GM23248 (cell line): ENCODE results near the gene TRIM9. TPM values are rescaled to one million over a fixed set of nuclear protein-coding genes. Genes with fewer than 3 reads are reported as not detected.

Experiments
- DNase-seq: peaks from one replicate; pipeline ENCODE4 v3.0.0-alpha.2; 2015
- H2AFZ ChIP-seq: fragments of 200-600 bp; sonication (generic); 2 replicates; pipeline ENCODE4 v1.6.1; 2016; ENCODE audit warnings: antibody characterized with exemption
- H3F3A ChIP-seq: fragments of 200-600 bp; sonication (generic); 2 replicates; pipeline ENCODE4 v1.6.1; 2016; ENCODE audit warnings: mild to moderate bottlenecking, antibody characterized with exemption, mixed run types; ENCODE audit not compliant: insufficient read depth
- H3K27ac ChIP-seq: fragments of 200-600 bp; sonication (generic); 2 replicates; pipeline ENCODE4 v1.5.1; 2016; ENCODE audit warnings: mild to moderate bottlenecking
- H3K27me3 ChIP-seq: fragments of 200-600 bp; sonication (generic); replicated peaks from 2 replicates; pipeline ENCODE4 v1.6.1; 2016; ENCODE audit warnings: mild to moderate bottlenecking; ENCODE audit not compliant: insufficient read depth
- H3K36me3 ChIP-seq: fragments of 200-600 bp; sonication (generic); 2 replicates; pipeline ENCODE4 v1.6.1; 2016; ENCODE audit warnings: low read depth, mild to moderate bottlenecking
- H3K4me1 ChIP-seq: fragments of 200-600 bp; sonication (generic); 2 replicates; pipeline ENCODE4 v1.6.1; 2016; ENCODE audit warnings: mild to moderate bottlenecking; ENCODE audit not compliant: insufficient read depth
- H3K4me2 ChIP-seq: fragments of 200-600 bp; sonication (generic); one replicate; pipeline ENCODE4 v1.6.1; 2016; ENCODE audit warnings: mild to moderate bottlenecking; ENCODE audit not compliant: unreplicated experiment
- H3K4me3 ChIP-seq: fragments of 200-600 bp; sonication (generic); 2 replicates; pipeline ENCODE4 v1.5.1; 2016; ENCODE audit warnings: mild to moderate bottlenecking
- H3K79me2 ChIP-seq: fragments of 200-600 bp; sonication (generic); 2 replicates; pipeline ENCODE4 v1.6.1; 2016; ENCODE audit warnings: mild to moderate bottlenecking; ENCODE audit not compliant: insufficient read depth
- H3K9ac ChIP-seq: fragments of 200-600 bp; sonication (generic); 2 replicates; pipeline ENCODE4 v1.6.1; 2016; ENCODE audit warnings: mild to moderate bottlenecking
- H3K9me2 ChIP-seq: fragments of 200-600 bp; sonication (generic); 2 replicates; pipeline ENCODE4 v1.6.1; 2016; ENCODE audit warnings: mixed run types, mild to moderate bottlenecking, moderate library complexity; ENCODE audit not compliant: insufficient read depth
- H3K9me3 ChIP-seq: fragments of 200-600 bp; sonication (generic); one replicate; pipeline ENCODE4 v1.6.1; 2017; ENCODE audit warnings: low read depth
- H4K20me1 ChIP-seq: fragments of 200-600 bp; sonication (generic); 2 replicates; pipeline ENCODE4 v1.6.0; 2016; ENCODE audit not compliant: insufficient read depth
- EZH2 ChIP-seq: fragments of 200-600 bp; sonication (generic); IDR thresholded peaks from 2 replicates; pipeline ENCODE4 v1.6.1; 2018; ENCODE audit warnings: antibody characterized with exemption, mild to moderate bottlenecking; ENCODE audit not compliant: insufficient read depth, poor library complexity, severe bottlenecking
- EZH2phosphoT487 ChIP-seq: fragments of 200-600 bp; sonication (generic); IDR thresholded peaks from 2 replicates; pipeline ENCODE4 v1.6.1; 2018; ENCODE audit warnings: antibody characterized with exemption, moderate library complexity, mild to moderate bottlenecking, low read depth; ENCODE audit not compliant: insufficient read depth
- WGBS, 2 experiments: methylation state at CpG; one replicate each; pipeline ENCODE4 v1.1.6; 2015 to 2017; ENCODE audit warnings: low lambda C conversion rate in 2 of 2, low coverage in 1 of 2; ENCODE audit errors: missing lambda C conversion rate in 2 of 2; 5-methylcytosine and 5-hydroxymethylcytosine counted together
- in situ Hi-C: fragments of 300-500 bp; cut with MboI; formaldehyde crosslinking; loops from 2 replicates; pipeline ENCODE4 v1.15.0; 2020
- polyA plus RNA-seq: library from polyadenylated mRNA; unstranded; fragments of >200 nt; fragmentation: Nextera tagmentation; extraction: Ambion mirVana; gene quantifications from 2 replicates; pipeline ENCODE4 v1.2.1, GENCODE V29; 2016
- total RNA-seq: library from RNA; depleted of rRNA; stranded (reverse); fragments of >200 nt; shearing (Covaris generic); gene quantifications from 2 replicates; pipeline ENCODE4 v1.2.3, GENCODE V29; 2014

TRIM9 gene
- total and polyA plus RNA-seq, 2 experiments from 2014 or later: 0.25 to 0.32 TPM

DNA sequence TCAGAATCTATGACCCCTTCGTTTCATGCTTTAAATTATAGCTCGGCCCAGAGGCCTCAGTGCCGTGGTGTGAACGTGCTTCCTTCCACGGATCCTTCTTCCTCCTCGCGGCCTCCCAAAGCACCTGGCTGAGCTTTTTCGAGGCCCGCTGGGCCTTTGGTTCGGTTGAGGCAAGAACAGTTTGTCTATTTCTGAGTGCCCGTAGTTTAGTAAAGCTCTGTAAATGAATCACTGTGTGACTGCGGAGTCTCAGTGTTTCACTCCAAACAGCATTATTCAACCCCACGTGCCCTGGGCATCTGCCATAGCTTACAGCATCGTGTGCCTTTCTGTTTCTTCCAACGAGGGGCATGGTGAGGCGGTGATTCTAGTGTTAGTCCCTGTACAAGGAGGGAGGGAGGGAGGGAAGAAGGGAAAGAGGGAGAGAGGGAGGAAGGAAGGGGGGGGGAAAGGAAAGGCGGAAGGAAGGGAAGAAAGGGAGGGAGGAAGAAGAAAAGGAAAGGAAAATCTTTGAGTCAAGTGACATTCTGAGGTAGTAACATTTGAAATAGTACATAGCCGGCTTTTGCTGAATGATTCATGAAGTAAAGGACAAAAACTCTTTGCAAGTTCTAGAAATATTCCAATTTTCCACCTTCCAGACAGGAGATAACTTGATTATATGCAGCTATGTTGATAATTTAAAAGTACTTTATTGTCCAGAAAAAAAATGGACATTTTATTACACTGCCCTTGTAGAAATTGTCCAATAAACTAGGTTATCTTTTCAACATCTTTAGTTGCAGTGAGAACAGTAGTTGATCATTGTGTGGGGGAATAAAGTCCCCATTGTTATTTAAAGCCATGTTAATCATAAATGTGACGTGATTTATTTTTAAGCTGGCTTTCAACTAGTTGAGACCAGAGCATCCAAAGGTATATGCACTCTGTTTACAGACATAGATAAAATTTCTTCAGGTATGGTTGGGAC, 1.2 kb upstream of the TRIM9 start:
- in situ Hi-C loops: no loop called here
- no peaks in the 10 kb centered on the region for H4K20me1 ChIP-seq
- H3K4me1 ChIP-seq: peaks cover 5% of the 10 kb centered on the region; the same call in 1 of the 2 replicates
- H2AFZ ChIP-seq: peak overlapping the region; percentile 88
- peak overlapping the region; percentile 77 for H3K4me3 ChIP-seq
- peak overlapping the region; percentile 55 for H3K9ac ChIP-seq
- H3F3A ChIP-seq: 0 out of 2 replicates have a peak, but pooled peaks cover 4% of the 10 kb centered on the region
- H3K4me2 ChIP-seq: peak overlapping the region; percentile 80
- DNase-seq: peak; percentile 86
- no peak for TF ChIP-seq EZH2phosphoT487
- TF ChIP-seq EZH2: no peak
- peaks cover 16% of the 10 kb centered on the region; the same call in 1 of the 2 replicates for H3K27me3 ChIP-seq
- H3K9me3 ChIP-seq: no peaks in the 10 kb centered on the region
- H3K9me2 ChIP-seq: no peaks in the 10 kb centered on the region
- H3K79me2 ChIP-seq: no peaks in the 10 kb centered on the region
- 6 to 10% methylated on average over 18 to 19 of the region's 19 CpGs for WGBS, 2 experiments
- peak overlapping the region; percentile 33 for H3K27ac ChIP-seq
- no peaks in the 10 kb centered on the region for H3K36me3 ChIP-seq

DNA sequence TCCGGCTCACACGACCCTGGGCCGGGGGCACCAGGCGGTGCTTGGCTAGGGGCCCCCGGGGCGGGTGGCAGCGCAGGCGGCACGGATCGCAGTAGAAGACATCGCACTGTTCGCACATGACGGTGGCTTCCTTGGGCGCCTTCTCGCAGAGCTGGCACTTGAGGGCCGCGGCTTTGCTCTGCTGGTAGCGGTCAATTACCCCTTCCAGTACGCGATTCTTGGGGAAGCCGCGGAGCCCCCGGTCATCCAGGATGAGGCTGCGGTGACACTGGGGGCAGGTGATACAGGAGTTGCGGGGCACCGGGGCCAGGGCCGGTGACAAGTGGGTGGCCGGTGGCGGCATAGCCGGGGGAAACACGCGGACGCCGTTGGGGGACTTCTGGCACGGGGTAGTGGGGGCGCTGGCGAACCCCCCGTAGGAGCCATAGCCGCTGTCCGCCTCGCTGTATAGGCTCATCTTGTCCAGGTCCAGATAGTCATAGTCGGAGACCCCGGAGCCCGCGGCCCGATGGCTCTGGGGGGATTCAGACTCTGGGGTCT, 553 bp downstream of the TRIM9 start:
- no peaks in the 10 kb centered on the region for H3K36me3 ChIP-seq
- in situ Hi-C loops: no loop called here
- no peaks in the 10 kb centered on the region for H3K9me2 ChIP-seq
- H4K20me1 ChIP-seq: no peaks in the 10 kb centered on the region
- H3K4me1 ChIP-seq: peaks cover 5% of the 10 kb centered on the region; the same call in 1 of the 2 replicates
- peaks cover 16% of the 10 kb centered on the region; the same call in 1 of the 2 replicates for H3K27me3 ChIP-seq
- peak; percentile 30 for DNase-seq
- peak overlapping the region; percentile 80 for H3K4me2 ChIP-seq
- 1% methylated on average over 40 to 45 of the region's 46 CpGs for WGBS, 2 experiments
- H3F3A ChIP-seq: 0 out of 2 replicates have a peak, but pooled peaks cover 4% of the 10 kb centered on the region
- peak overlapping the region; percentile 77 for H3K4me3 ChIP-seq
- H3K27ac ChIP-seq: no peak overlapping the region
- TF ChIP-seq EZH2phosphoT487 (no peak), EZH2 (no peak)
- no peaks in the 10 kb centered on the region for H3K79me2 ChIP-seq
- H3K9me3 ChIP-seq: no peaks in the 10 kb centered on the region
- no peak overlapping the region for H3K9ac ChIP-seq
- H2AFZ ChIP-seq: peak overlapping the region; percentile 88

DNA sequence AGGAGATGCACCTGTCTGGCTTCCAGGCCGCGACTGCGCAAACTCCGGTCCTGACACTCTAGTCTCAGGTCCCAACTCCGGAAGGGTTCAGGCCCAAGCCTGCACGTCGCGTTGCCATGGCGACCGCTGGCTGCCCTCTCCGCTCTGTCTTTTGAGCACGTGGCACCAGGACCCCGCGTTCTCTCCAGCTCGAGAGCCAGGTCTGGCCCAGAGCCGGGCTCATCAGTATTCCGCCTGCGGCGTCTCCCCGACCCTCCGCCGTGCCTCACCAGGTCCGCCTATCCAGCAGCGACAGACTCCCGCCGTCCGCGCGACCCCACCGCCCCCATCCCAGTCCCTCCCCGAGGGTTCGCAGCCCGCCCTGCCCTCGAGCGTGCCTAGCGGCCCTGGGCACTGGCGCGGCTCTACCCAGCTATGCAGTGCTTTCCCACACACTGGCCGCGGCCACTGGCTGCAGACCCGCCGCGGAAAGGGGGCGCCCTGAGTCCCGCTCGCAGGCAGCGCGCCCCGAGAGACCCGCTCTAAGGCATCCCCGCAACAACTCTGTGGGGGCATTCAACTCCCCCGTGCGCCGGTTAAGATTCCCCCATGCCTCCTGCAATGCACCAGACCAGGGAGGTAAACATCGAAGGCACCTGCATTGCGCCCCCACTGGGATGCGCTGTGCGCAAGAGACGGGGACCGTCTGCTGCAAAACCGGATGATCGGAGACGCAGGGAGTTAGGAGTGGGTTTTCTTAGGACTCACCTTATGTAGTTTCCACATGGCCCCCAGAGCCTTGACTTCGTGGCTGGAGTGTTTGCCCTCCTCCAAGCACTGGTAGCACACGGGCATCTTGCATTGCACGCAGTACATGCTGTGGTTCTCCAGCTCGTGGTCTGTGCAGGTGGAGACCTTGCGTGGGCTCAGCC, 1.3 kb downstream of the TRIM9 start:
- Histone ChIP-seq H4K20me1 (no peaks in the 10 kb centered on the region), H3K9ac (no peak overlapping the region), H3K4me2 (no peak overlapping the region), H3K9me2 (no peaks in the 10 kb centered on the region), H3K4me3 (no peak overlapping the region), H3K36me3 (no peaks in the 10 kb centered on the region), H3K4me1 (peaks cover 5% of the 10 kb centered on the region; the same call in 1 of the 2 replicates), H3K9me3 (no peaks in the 10 kb centered on the region), H3F3A (0 out of 2 replicates have a peak, but pooled peaks cover 4% of the 10 kb centered on the region), H3K79me2 (no peaks in the 10 kb centered on the region), H3K27me3 (0 out of 2 replicates have a peak, but pooled peaks cover 10% of the 10 kb centered on the region), H2AFZ (no peak overlapping the region), H3K27ac (no peak overlapping the region)
- 31 to 32% methylated on average over 51 to 68 of the region's 68 CpGs for WGBS, 2 experiments
- in situ Hi-C loops: no loop called here
- TF ChIP-seq EZH2 (peak; percentile 29), EZH2phosphoT487 (no peak)
- DNase-seq: no peak
